ENCODE measurements around the gene HBQ1. TPM values are rescaled to one million over a fixed set of nuclear protein-coding genes. Genes with fewer than 3 reads are reported as not detected.

The HBQ1 gene
- total RNA-seq, 1 donor from 2014 or later = 0.60 TPM

GRCh38 chr16:140175-140857, 39.9 kb upstream of the HBQ1 start:
- Mint-ChIP-seq H3K27ac (no peak overlapping the region), H3K4me1 (peaks cover 12% of the 10 kb centered on the region), H3K4me3 (peak overlapping the region; percentile 60), H3K9me3 (no peaks in the 10 kb centered on the region), H3K36me3 (peaks cover 4% of the 10 kb centered on the region), H3K27me3 (ENCODE audit: low read depth) (peaks cover 4% of the 10 kb centered on the region)
- no peak for DNase-seq (ENCODE audit: low spot score in 2 of 2, unreplicated experiment in 2 of 2)
- TF ChIP-seq CTCF (IDR thresholded peaks at IDR 0.05; ENCODE audit: unreplicated experiment) = no peak

DNA sequence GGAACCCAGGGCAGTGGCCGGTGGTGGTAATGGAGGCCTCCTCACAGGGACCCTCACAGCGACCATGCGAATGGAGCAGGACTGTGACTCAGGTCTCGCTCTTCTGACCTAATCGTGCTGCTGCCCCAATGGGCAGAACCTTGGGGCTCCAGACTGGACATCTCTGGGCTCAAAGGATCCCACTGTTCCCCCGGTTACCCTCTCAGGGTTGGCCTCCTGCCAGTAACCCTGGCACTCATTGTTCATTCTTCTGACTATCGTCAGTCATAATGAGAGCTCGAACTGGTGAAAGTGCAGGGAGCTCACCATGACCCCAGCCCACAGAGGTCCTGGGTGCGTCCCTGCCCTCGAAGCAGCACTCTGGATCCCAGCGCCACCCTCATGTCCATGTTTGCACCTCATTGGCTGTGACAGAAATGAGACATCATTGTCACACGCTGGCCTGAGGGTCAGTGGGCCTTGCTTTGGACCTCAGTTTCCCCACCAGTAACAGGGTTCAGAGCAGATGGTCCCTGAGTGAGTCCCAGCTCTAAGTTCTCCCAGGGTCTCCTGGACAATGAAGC, 37.8 kb upstream of the HBQ1 start:
- no peak for DNase-seq (ENCODE audit: low spot score in 2 of 2, unreplicated experiment in 2 of 2)
- Mint-ChIP-seq H3K27me3 (ENCODE audit: low read depth) (peaks cover 4% of the 10 kb centered on the region), H3K27ac (no peak overlapping the region), H3K4me3 (no peak overlapping the region), H3K36me3 (no peaks in the 10 kb centered on the region), H3K9me3 (no peaks in the 10 kb centered on the region), H3K4me1 (peaks cover 7% of the 10 kb centered on the region)
- no peak for TF ChIP-seq CTCF (IDR thresholded peaks at IDR 0.05; ENCODE audit: unreplicated experiment)

DNA sequence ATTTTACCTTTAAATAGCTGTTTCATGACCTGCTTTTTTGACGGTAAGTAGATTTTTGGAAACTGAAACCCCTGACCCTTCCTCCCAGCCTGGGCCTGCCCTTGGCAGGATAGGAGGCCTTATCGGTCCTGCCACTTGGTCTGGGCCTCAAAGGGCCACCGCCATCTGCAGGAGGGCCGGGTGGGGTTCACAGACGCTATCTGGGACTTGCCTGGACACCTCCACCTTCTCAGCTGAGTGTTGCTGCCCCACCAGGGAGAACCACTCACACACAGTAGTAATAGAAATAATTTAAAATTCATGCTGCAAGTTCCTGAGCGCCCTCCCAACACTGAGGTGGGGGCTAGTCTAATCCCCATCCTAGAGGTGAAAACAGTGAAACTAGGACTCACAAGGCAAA, 37.2 kb upstream of the HBQ1 start:
- TF ChIP-seq CTCF (IDR thresholded peaks at IDR 0.05; ENCODE audit: unreplicated experiment) = no peak
- Mint-ChIP-seq H3K4me1 (peaks cover 5% of the 10 kb centered on the region), H3K27ac (no peak overlapping the region), H3K36me3 (no peaks in the 10 kb centered on the region), H3K9me3 (no peaks in the 10 kb centered on the region), H3K27me3 (ENCODE audit: low read depth) (peaks cover 4% of the 10 kb centered on the region), H3K4me3 (no peak overlapping the region)
- DNase-seq (ENCODE audit: low spot score in 2 of 2, unreplicated experiment in 2 of 2) = no peak

DNA sequence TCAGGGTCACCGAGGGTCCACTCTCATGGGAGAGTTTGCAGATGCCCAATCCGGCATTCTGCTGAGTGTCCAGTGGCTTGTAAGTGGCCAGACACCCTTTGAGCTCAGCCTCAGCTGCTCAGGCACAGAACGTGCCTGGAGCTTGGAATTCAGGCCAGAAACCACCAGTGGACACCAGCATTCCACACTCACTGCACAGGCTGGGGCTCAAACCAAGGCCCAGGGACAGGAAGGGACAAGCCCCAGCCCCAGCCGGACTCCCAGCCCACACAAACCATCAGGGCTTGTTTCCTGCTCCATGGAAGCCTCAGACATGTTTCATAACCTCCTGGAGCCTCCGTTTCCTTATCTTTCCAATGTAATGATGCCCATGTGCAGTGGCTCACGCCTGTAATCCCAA, 36.8 kb upstream of the HBQ1 start:
- no peak for TF ChIP-seq CTCF (IDR thresholded peaks at IDR 0.05; ENCODE audit: unreplicated experiment)
- H3K9me3 Mint-ChIP-seq = no peaks in the 10 kb centered on the region
- peaks cover 4% of the 10 kb centered on the region for H3K27me3 Mint-ChIP-seq (ENCODE audit: low read depth)
- peaks cover 5% of the 10 kb centered on the region for H3K4me1 Mint-ChIP-seq
- DNase-seq (ENCODE audit: low spot score in 2 of 2, unreplicated experiment in 2 of 2) = no peak
- H3K27ac Mint-ChIP-seq = no peak overlapping the region
- H3K36me3 Mint-ChIP-seq = no peaks in the 10 kb centered on the region
- H3K4me3 Mint-ChIP-seq = no peak overlapping the region

GRCh38 chr16:144797-145252, 35.4 kb upstream of the HBQ1 start:
- no peak for TF ChIP-seq CTCF (IDR thresholded peaks at IDR 0.05; ENCODE audit: unreplicated experiment)
- Mint-ChIP-seq H3K4me3 (no peak overlapping the region), H3K27me3 (ENCODE audit: low read depth) (peaks cover 14% of the 10 kb centered on the region), H3K36me3 (no peaks in the 10 kb centered on the region), H3K27ac (no peak overlapping the region), H3K9me3 (no peaks in the 10 kb centered on the region), H3K4me1 (peaks cover 13% of the 10 kb centered on the region)
- DNase-seq (ENCODE audit: low spot score in 2 of 2, unreplicated experiment in 2 of 2) = no peak
